ENCODE measurements around the gene C4orf50.

C4orf50 gene

DNA sequence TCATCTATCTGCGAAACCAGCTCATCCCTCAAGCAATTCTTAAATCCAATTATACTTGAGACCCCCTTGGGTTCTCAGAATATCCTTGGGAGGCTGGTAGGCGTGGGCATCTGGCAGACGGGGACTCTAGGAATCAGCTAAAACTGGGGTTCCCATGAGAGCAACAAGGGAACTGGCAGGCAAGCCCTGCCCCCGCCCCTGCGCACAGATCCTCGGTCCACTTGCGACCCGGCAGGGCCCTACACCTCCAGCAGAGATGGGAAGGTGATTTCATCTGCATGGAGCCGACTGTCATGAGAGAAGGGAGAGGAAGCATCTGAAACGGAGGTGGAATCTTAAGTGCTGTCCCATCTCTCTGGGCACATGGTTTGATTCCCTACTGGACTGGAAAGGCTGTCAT, 9.9 kb upstream of the C4orf50 start:
- TF ChIP-seq TAF1 (IDR thresholded peaks at IDR 0.05; ENCODE audit: borderline replicate concordance, insufficient read depth, low read length) (no peak), SIN3A (IDR thresholded peaks at IDR 0.05; ENCODE audit: borderline replicate concordance, insufficient read depth, low read length) (no peak), FOXP2 (optimal IDR thresholded peaks at IDR 0.05; ENCODE audit: borderline replicate concordance, extremely low read depth, extremely low read length, insufficient read depth) (no peak), POLR2AphosphoS5 (IDR thresholded peaks at IDR 0.05; ENCODE audit: low read depth, low read length) (no peak)
- TF ChIP-seq, protein P1, sequence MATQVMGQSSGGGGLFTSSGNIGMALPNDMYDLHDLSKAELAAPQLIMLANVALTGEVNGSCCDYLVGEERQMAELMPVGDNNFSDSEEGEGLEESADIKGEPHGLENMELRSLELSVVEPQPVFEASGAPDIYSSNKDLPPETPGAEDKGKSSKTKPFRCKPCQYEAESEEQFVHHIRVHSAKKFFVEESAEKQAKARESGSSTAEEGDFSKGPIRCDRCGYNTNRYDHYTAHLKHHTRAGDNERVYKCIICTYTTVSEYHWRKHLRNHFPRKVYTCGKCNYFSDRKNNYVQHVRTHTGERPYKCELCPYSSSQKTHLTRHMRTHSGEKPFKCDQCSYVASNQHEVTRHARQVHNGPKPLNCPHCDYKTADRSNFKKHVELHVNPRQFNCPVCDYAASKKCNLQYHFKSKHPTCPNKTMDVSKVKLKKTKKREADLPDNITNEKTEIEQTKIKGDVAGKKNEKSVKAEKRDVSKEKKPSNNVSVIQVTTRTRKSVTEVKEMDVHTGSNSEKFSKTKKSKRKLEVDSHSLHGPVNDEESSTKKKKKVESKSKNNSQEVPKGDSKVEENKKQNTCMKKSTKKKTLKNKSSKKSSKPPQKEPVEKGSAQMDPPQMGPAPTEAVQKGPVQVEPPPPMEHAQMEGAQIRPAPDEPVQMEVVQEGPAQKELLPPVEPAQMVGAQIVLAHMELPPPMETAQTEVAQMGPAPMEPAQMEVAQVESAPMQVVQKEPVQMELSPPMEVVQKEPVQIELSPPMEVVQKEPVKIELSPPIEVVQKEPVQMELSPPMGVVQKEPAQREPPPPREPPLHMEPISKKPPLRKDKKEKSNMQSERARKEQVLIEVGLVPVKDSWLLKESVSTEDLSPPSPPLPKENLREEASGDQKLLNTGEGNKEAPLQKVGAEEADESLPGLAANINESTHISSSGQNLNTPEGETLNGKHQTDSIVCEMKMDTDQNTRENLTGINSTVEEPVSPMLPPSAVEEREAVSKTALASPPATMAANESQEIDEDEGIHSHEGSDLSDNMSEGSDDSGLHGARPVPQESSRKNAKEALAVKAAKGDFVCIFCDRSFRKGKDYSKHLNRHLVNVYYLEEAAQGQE (IDR thresholded peaks at IDR 0.05; ENCODE audit: insufficient read depth in 1 of 2, low read depth in 2 of 2, low read length in 2 of 2), result no peak

DNA sequence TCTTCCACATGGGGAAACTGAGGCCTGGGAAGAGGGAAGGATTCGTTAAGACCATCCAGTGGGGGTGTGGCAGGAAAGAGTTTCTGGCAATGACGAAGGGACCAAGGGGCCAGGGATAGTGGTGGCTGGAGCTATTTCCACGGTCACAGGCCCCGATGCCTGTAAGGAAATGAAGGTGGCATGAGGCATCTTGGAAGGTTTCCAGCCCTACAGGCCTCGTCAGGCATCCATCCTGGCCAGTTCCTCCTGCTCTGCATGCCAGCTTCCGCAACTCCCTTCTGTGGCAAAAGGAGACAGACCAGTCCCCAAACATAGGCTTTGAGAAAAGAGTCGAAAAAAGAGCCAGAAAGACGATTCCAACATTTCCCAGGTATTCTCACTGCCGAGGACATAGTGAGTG, 9.2 kb upstream of the C4orf50 start:
- no peak for TF ChIP-seq TAF1 (IDR thresholded peaks at IDR 0.05; ENCODE audit: borderline replicate concordance, insufficient read depth, low read length)
- TF ChIP-seq, protein P1 (IDR thresholded peaks at IDR 0.05; ENCODE audit: insufficient read depth in 1 of 2, low read depth in 2 of 2, low read length in 2 of 2), result no peak
- TF ChIP-seq POLR2AphosphoS5 (IDR thresholded peaks at IDR 0.05; ENCODE audit: low read depth, low read length), result no peak
- no peak for TF ChIP-seq FOXP2 (optimal IDR thresholded peaks at IDR 0.05; ENCODE audit: borderline replicate concordance, extremely low read depth, extremely low read length, insufficient read depth)
- TF ChIP-seq SIN3A (IDR thresholded peaks at IDR 0.05; ENCODE audit: borderline replicate concordance, insufficient read depth, low read length), result no peak

DNA sequence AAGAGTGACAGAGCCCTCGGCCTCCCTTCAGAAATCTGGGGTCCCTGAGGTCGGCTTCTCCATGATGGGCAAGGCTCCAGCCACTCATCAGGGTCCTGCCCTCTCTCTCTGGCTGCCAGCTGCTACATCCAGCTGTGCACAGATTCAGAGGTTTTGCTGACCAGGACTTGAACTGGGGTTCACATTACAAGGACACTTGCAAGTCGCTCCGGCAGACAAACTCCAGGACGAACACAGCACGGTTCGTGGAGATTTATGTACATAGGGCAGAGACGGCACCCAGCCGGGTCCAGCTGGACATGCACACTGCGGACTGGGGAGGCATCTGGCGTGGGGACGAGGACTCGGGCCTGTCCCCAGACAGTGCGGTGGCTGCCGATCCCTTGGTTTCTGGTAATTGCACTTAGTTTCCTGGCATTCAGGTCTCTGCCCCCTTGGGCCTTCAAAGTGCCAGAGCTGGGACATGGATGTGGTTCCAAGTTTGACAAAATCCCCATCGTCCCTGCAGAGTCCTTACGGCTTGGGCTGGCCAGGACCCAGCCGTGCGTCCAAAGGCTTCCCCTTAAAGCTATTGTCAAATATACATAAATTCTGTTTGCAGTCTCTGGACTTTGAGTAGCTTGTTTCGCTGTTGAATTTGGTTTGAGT, 6.2 kb upstream of the C4orf50 start:
- TF ChIP-seq FOXP2 (optimal IDR thresholded peaks at IDR 0.05; ENCODE audit: borderline replicate concordance, extremely low read depth, extremely low read length, insufficient read depth), result no peak
- TF ChIP-seq, protein P1 (IDR thresholded peaks at IDR 0.05; ENCODE audit: insufficient read depth in 1 of 2, low read depth in 2 of 2, low read length in 2 of 2), result no peak
- no peak for TF ChIP-seq POLR2AphosphoS5 (IDR thresholded peaks at IDR 0.05; ENCODE audit: low read depth, low read length)
- TF ChIP-seq TAF1 (IDR thresholded peaks at IDR 0.05; ENCODE audit: borderline replicate concordance, insufficient read depth, low read length), result no peak
- TF ChIP-seq SIN3A (IDR thresholded peaks at IDR 0.05; ENCODE audit: borderline replicate concordance, insufficient read depth, low read length), result no peak

DNA sequence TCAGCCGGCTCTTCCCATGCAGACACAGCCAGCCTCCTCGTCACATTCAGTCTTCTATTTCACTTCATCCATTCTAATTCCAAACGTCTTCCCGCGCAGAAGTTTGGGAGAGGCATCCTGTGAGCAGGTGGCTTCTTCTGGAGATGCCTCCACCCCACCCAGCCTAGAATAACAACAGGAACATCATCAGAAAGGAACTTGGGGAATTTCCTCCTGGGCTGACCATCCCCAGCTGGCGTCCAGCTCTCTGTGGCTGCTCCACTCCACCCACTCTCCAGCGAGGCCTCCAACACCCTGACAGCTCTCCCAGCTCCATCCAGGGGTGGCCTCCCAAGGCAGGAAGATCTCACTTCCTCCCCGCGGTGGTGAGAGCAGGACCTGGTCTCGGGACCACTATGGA, 5.5 kb upstream of the C4orf50 start:
- TF ChIP-seq TAF1 (IDR thresholded peaks at IDR 0.05; ENCODE audit: borderline replicate concordance, insufficient read depth, low read length), result no peak
- no peak for TF ChIP-seq POLR2AphosphoS5 (IDR thresholded peaks at IDR 0.05; ENCODE audit: low read depth, low read length)
- TF ChIP-seq, protein P1 (IDR thresholded peaks at IDR 0.05; ENCODE audit: insufficient read depth in 1 of 2, low read depth in 2 of 2, low read length in 2 of 2), result no peak
- no peak for TF ChIP-seq FOXP2 (optimal IDR thresholded peaks at IDR 0.05; ENCODE audit: borderline replicate concordance, extremely low read depth, extremely low read length, insufficient read depth)
- TF ChIP-seq SIN3A (IDR thresholded peaks at IDR 0.05; ENCODE audit: borderline replicate concordance, insufficient read depth, low read length), result no peak

Measured in PFSK-1 (cell line).